ENCODE results near the gene NLRP8. TPM values are rescaled to one million over a fixed set of nuclear protein-coding genes. Genes with fewer than 3 reads are reported as not detected.
"Not testable (repeated sequence)": the region's sequence is repeated elsewhere in the genome, so short reads cannot be mapped to it uniquely, and the experiment has no call there.

Gene NLRP8
- polyA plus RNA-seq, 2 donors: not detected

DNA sequence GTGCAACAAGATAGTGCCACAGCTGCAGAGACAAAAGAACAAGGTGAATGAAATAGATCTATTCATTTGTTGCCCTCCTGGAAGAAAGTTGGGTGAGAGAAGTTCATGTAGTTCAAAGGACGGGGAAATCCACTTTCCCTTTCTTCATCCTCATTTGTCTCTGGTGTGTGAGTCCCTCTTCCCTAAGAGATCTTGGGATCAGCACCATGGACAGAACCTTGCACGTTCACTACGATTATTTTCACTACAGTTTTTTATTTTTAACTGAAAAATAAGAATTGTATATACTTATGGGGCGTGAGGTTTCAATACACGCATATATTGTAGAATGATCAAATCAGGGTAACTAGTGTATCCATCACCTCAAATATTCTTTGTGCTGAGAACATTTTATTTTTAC, 68.1 kb downstream of the NLRP8 start:
- Histone ChIP-seq H3K9me3 (ENCODE audit: control insufficient read depth in 2 of 2, insufficient read depth in 1 of 2, low read depth in 1 of 2, low read length in 1 of 2) (peaks cover 2% of the 10 kb centered on the region in 2 donors), H3K36me3 (ENCODE audit: control insufficient read depth in 2 of 2, insufficient read depth in 2 of 2, low read length in 1 of 2) (no peaks in the 10 kb centered on the region), H3K27ac (ENCODE audit: low read depth in 2 of 2, low read length in 1 of 2) (no peak overlapping the region), H3K4me3 (ENCODE audit: low read depth in 1 of 2, low read length in 2 of 2) (no peak overlapping the region), H3K27me3 (ENCODE audit: control insufficient read depth in 1 of 2, insufficient read depth in 2 of 2, low read length in 2 of 2) (no peaks in the 10 kb centered on the region), H3K4me1 (ENCODE audit: control insufficient read depth in 2 of 2, insufficient read depth in 2 of 2, low read length in 1 of 2) (no peaks in the 10 kb centered on the region)
- 26 to 33% methylated on average over 5 of the region's 5 CpGs for WGBS, 2 donors

DNA sequence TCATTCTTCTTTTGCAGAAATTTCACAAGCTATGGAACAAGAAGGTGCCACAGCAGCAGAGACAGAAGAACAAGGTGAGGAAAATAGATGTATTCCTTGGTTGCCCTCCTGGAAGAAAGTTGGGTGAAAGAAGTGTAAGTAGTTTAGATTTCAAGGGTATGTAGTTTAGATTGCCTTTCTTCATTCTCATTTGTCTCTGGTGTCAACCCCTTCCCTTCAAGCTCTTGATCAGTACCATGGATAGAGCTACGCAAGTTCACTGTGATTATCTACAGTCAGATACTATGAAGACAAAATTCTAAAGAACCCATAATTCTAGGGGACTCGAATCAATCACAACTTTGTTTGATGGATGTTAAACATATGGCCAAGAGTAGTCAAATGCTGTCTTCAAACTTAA, 71.7 kb downstream of the NLRP8 start:
- H3K9me3 ChIP-seq (ENCODE audit: control insufficient read depth in 2 of 2, insufficient read depth in 1 of 2, low read depth in 1 of 2, low read length in 1 of 2); H3K27ac ChIP-seq (ENCODE audit: low read depth in 2 of 2, low read length in 1 of 2); H3K27me3 ChIP-seq (ENCODE audit: control insufficient read depth in 1 of 2, insufficient read depth in 2 of 2, low read length in 2 of 2); H3K4me3 ChIP-seq (ENCODE audit: low read depth in 1 of 2, low read length in 2 of 2); H3K4me1 ChIP-seq (ENCODE audit: control insufficient read depth in 2 of 2, insufficient read depth in 2 of 2, low read length in 1 of 2); H3K36me3 ChIP-seq (ENCODE audit: control insufficient read depth in 2 of 2, insufficient read depth in 2 of 2, low read length in 1 of 2): not testable (repeated sequence)
- WGBS, 2 donors: 46 to 57% methylated on average over 2 of the region's 2 CpGs

- H3K27ac ChIP-seq (ENCODE audit: low read depth in 2 of 2, low read length in 1 of 2); H3K27me3 ChIP-seq (ENCODE audit: control insufficient read depth in 1 of 2, insufficient read depth in 2 of 2, low read length in 2 of 2); H3K9me3 ChIP-seq (ENCODE audit: control insufficient read depth in 2 of 2, insufficient read depth in 1 of 2, low read depth in 1 of 2, low read length in 1 of 2); H3K4me3 ChIP-seq (ENCODE audit: low read depth in 1 of 2, low read length in 2 of 2); H3K36me3 ChIP-seq (ENCODE audit: control insufficient read depth in 2 of 2, insufficient read depth in 2 of 2, low read length in 1 of 2); H3K4me1 ChIP-seq (ENCODE audit: control insufficient read depth in 2 of 2, insufficient read depth in 2 of 2, low read length in 1 of 2): not testable (repeated sequence)
- 66 to 80% methylated on average over 6 of the region's 7 CpGs for WGBS, 2 donors
Observed at GRCh38 chr19:56020355-56020975, 72.8 kb downstream of the NLRP8 start.

GRCh38 chr19:56026769-56027168, 79.1 kb downstream of the NLRP8 start:
- 90% methylated on average over 15 of the region's 15 CpGs for WGBS, 2 donors
- Histone ChIP-seq H3K27me3 (ENCODE audit: control insufficient read depth in 1 of 2, insufficient read depth in 2 of 2, low read length in 2 of 2) (no peaks in the 10 kb centered on the region), H3K36me3 (ENCODE audit: control insufficient read depth in 2 of 2, insufficient read depth in 2 of 2, low read length in 1 of 2) (no peaks in the 10 kb centered on the region), H3K4me1 (ENCODE audit: control insufficient read depth in 2 of 2, insufficient read depth in 2 of 2, low read length in 1 of 2) (no peaks in the 10 kb centered on the region), H3K4me3 (ENCODE audit: low read depth in 1 of 2, low read length in 2 of 2) (no peak overlapping the region), H3K27ac (ENCODE audit: low read depth in 2 of 2, low read length in 1 of 2) (no peak overlapping the region), H3K9me3 (ENCODE audit: control insufficient read depth in 2 of 2, insufficient read depth in 1 of 2, low read depth in 1 of 2, low read length in 1 of 2) (peaks cover 0 to 7% of the 10 kb centered on the region in 2 donors)

Other genes starting within 250 kb of the NLRP8 start
- gene NLRP9, start 209.4 kb upstream of the NLRP8 start, polyA plus RNA-seq: not detected
- gene RFPL4A, start 188.7 kb upstream of the NLRP8 start, polyA plus RNA-seq: not detected
- gene RFPL4AL1, start 178.7 kb upstream of the NLRP8 start, polyA plus RNA-seq: not detected
- gene NLRP11, start 115.8 kb upstream of the NLRP8 start, polyA plus RNA-seq: not detected
- gene NLRP4, start 111.3 kb upstream of the NLRP8 start, polyA plus RNA-seq: not detected
- gene NLRP13, start 15.5 kb upstream of the NLRP8 start, polyA plus RNA-seq: not detected
- gene NLRP5, start 38.9 kb downstream of the NLRP8 start, polyA plus RNA-seq: not detected
- gene ZNF787, start 173.5 kb downstream of the NLRP8 start, polyA plus RNA-seq: 10 to 100 TPM; 17.0 to 19.0 TPM
- gene ZNF444, start 193.5 kb downstream of the NLRP8 start, polyA plus RNA-seq: 10 to 100 TPM; 12.9 to 16.0 TPM
- not detected for gene GALP, start 228.2 kb downstream of the NLRP8 start, polyA plus RNA-seq
- under 1 TPM; 0.01 to 0.04 TPM for gene ZSCAN5B, start 250.0 kb downstream of the NLRP8 start, polyA plus RNA-seq